ENCODE results near the gene ATRX. TPM values are rescaled to one million over a fixed set of nuclear protein-coding genes. Genes with fewer than 3 reads are reported as not detected.
"Not testable (repeated sequence)": the region's sequence is repeated elsewhere in the genome, so short reads cannot be mapped to it uniquely, and the experiment has no call there.

The ATRX gene
- 86.8 TPM for total RNA-seq
- long read RNA-seq, partial matches to known transcripts, result 75 of 119 reads
- long read RNA-seq, other reads (novel, unspliced or antisense), result 38 of 119 reads

- peak; percentile 82 for DNase-seq (ENCODE audit: low spot score)
- intact Hi-C loops (cut with DNase I), result loop anchor here (5.0 kb wide), 1 partner anchor 112 kb away; the partner anchor contains the start of genes COX7B and MAGT1
Observed at GRCh38 chrX:77785486-77786364, at the start of gene ATRX. TSS of gene ATRX (minus strand) at chrX:77786216. CDS start at chrX:77786001, 215 bp downstream.

- DNase-seq (ENCODE audit: low spot score); intact Hi-C loops (cut with DNase I): not testable (repeated sequence)
Observed at GRCh38 chrX:77831544-77831943, 45.5 kb upstream of the ATRX start.

GRCh38 chrX:77821989-77822388 is 36.0 kb upstream of the ATRX start:
- DNase-seq (ENCODE audit: low spot score); intact Hi-C loops (cut with DNase I): not testable (repeated sequence)

GRCh38 chrX:77820091-77820727 is 34.2 kb upstream of the ATRX start:
- no peak for DNase-seq (ENCODE audit: low spot score)
- intact Hi-C loops (cut with DNase I), result no loop called here

DNA sequence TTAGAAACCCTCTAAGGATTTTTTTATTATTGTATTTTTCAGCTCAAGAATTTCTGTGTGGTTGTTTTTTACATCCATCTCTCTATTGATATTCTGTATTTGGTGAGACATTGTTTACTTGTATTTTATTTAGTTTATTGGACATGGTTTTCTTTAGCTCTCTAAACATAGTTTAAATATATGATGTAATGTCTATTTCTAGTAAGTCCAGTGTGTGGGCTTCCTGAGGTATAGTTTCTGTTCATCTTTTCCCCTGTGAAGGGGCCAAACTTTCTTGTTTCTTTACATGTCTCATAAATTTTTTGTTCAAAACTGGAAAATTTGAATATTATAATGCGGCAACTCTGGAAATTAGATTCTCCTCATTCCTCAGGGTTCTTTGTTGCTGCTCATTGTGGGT is 28.2 kb upstream of the ATRX start:
- intact Hi-C loops (cut with DNase I), result no loop called here
- DNase-seq (ENCODE audit: low spot score), result no peak

DNA sequence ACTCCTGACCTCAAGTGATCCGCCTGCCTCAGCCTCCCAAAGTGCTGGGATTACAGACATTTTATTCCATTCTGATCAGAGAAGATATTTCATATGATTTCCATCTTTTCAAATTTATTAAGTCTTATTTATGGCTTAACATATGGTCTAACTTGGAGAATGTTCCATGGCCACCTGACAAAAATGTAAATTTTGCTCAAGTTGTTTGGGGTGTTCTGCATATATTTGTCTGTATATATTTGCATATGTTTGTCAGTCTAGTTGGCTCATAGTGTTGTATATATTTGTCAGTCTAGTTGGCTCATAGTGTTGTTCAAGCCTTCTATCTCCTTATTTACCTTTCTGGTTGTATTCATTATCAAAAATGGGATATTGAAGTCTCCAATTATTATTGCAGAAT is 16.2 kb upstream of the ATRX start:
- no peak for DNase-seq (ENCODE audit: low spot score)
- intact Hi-C loops (cut with DNase I), result no loop called here

GRCh38 chrX:77795124-77795523 is 9.1 kb upstream of the ATRX start:
- intact Hi-C loops (cut with DNase I), result no loop called here
- no peak for DNase-seq (ENCODE audit: low spot score)

DNA sequence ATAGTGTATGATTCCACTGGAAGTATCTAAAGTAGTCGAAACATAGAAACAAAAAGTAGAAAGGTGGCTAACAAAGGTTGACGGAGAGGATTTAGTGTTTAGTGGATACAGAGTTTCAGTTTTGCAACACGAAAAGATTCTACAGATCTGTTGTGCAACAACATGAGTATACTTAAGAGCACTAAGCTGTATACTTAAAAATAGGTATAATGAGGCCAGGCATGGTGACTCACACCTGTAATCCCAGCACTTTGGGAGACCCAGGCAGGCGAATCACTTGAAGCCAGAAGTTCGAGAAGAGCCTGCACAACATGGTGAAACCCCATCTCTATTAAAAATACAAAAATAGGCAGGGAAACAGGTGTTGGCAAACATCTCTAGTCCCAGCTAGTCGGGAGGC is 7.9 kb upstream of the ATRX start:
- DNase-seq (ENCODE audit: low spot score), result no peak
- intact Hi-C loops (cut with DNase I), result no loop called here

DNA sequence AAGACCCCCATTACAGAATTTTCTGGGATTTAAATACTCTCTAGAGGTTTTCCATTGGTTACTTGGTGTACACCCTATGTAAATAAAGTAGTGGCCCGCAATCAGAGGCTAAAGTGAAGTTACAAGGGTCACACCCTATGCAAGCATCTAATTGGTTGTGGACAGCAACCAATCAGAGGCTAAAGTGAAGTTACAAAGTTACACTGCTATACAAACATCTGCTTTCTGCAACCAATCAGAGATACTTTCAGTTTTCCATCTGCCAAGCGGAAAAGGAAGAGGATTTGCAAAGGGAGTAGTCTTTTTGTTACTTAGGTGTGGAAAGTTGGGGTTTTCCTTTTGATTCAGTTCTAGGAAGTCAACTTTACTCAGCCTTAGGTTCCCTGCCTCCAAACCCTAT is 2.0 kb upstream of the ATRX start:
- intact Hi-C loops (cut with DNase I), result loop anchor here (5.0 kb wide), 1 partner anchor 109 kb away; the partner anchor contains the start of genes COX7B and MAGT1
- DNase-seq (ENCODE audit: low spot score), result no peak

- intact Hi-C loops (cut with DNase I), result loop anchor here (5.0 kb wide), 1 partner anchor 111 kb away; the partner anchor contains the start of genes COX7B and MAGT1
- no peak for DNase-seq (ENCODE audit: low spot score)
Observed at GRCh38 chrX:77786365-77786680, 307 bp upstream of the ATRX start.

DNA sequence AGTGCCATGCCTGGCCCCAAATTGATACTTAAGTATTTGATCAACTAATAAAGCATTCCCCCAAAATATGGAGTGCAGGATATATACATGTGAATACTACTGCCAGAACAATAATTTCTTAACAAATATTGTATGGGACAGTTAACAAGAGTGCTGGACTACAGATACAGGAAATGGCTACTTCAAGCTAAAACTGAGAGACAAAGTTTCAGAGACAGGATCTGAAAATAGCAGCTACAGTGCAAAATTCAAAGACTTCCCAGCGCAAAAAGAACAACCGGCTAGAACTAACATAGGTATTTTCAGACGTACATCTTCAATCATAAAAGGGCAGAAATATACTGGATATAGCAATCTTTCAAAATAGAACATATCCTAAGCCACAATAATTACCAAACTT is 6.3 kb downstream of the ATRX start:
- intact Hi-C loops (cut with DNase I), result no loop called here
- DNase-seq (ENCODE audit: low spot score), result no peak

DNA sequence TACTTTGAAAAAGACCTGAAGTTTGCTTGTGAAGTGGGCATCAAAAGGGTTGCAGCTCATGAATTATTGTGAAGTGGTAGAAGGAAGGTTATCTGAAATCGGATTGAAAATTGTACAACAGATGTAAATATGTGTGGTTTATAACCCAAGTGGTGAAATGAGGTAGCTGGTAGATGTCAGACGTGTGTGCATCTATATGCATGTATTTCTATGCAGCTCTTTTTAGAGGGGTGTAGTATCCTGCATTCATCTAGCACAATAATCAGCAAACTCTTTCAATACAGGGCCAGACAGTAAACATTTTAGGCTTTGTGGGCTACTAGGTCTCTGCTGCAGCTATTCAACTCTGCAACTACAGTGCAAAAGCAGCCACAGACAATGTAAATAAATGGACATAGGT is 9.4 kb downstream of the ATRX start:
- DNase-seq (ENCODE audit: low spot score), result no peak
- intact Hi-C loops (cut with DNase I), result no loop called here

- intact Hi-C loops (cut with DNase I), result no loop called here
- DNase-seq (ENCODE audit: low spot score), result no peak
Observed at GRCh38 chrX:77771601-77772000, 14.4 kb downstream of the ATRX start.

DNA sequence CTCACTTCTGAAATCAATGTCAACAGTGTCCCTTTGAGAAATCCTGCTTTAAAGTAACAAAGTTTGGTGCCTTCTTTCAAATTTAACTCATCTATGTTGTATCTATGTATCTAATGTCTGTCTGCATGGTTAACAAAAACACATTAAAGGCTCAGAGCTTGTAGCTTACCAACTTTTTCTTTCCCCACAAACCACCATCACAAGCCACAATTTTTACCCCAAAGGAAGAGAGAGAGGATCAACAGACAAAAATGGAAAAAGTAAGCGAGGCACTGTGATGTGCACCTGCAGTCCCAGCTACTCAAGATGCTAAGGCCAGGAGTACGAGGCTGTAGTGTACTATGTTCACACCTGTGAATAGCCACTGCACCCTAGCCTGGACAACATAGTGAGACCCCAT is 17.2 kb downstream of the ATRX start:
- intact Hi-C loops (cut with DNase I), result no loop called here
- DNase-seq (ENCODE audit: low spot score), result no peak

DNA sequence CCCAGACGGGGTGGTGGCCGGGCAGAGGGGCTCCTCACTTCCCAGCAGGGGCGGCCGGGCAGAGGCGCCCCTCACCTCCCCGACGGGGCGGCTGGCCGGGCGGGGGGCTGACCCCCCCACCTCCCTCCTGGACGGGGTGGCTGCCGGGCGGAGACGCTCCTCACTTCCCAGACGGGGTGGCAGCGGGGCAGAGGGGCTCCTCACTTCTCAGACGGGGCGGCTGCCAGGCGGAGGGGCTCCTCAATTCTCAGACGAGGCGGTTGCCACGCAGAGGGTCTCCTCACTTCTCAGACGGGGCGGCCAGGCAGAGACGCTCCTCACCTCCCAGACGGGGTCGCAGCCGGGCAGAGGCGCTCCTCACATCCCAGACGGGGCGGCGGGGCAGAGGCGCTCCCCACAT is 19.8 kb downstream of the ATRX start:
- DNase-seq (ENCODE audit: low spot score); intact Hi-C loops (cut with DNase I): not testable (repeated sequence)

DNA sequence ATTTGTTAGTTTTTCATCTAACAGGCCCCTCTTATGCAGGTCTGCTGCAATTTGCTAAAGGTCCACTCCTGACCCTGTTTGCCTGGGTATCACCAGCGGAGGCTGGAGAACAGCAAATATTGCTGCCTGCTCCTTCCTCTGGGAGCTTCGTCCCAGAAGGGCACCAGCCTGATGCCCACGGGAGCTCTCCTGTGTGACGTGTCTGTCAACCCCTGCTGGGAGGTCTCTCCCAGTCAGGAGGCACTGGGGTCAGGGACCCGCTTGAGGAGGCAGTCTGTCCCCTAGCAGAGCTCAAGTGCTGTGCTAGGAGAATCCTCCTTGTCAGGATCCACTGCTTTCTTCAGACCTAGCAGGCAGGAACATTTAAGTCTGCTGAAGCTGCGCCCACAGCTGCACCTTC is 30.5 kb downstream of the ATRX start:
- DNase-seq (ENCODE audit: low spot score), result no peak
- intact Hi-C loops (cut with DNase I), result no loop called here

DNA sequence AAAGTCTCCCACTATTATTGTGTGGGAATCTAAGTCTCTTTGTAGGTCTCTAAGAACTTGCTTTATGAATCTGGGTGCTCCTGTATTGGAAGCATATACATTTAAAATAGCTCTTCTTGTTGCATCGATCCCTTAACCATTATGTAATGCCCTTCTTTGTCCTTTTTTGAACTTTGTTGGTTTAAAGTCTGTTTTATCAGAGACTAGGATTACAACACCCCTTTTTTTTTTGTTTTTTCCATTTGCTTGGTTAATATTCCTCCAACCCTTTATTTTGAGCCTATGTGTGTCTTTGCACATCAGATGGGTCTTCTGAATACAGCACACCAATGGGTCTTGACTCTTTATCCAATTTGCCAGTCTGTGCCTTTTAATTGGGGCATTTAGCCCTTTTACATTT is 32.1 kb downstream of the ATRX start:
- intact Hi-C loops (cut with DNase I); DNase-seq (ENCODE audit: low spot score): not testable (repeated sequence)

DNA sequence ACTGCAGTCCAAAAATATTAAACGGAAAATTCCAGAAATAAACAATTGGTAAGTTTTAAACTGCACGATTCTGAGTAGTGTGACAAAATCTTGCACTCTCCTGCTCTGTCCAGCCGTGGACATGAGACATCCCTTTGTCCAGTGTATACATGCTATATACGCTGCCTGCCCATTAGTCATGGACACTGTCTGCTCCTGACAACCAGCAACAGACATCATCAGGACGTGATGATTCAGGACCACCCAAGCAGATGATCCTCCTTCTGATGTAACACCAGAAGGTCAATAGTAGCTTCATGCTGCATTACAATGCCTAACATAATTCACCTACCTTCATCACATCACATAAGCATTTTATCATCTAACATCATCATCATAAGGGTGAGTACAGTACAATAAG is 36.3 kb downstream of the ATRX start:
- DNase-seq (ENCODE audit: low spot score), result no peak
- intact Hi-C loops (cut with DNase I), result no loop called here

DNA sequence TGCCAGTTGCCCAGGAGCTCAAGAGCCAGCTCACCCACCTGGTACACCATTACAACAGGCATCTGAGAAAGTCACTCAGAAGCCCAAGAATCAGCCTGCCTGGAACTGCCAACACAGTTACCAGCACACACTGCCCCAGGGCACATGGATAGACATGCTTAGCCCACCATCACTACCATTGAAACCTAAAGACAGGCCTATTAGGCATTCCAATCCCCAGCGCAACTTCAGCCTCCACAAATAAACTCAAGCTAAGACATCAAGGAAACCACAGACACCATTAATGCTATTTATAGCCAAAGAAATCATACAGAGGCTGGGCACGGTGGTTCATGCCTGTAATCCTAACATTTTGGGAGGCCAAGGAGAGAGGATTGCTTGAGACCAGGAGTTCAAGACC is 42.3 kb downstream of the ATRX start:
- DNase-seq (ENCODE audit: low spot score), result no peak
- intact Hi-C loops (cut with DNase I), result no loop called here

GRCh38 chrX:77742788-77743476 is 43.1 kb downstream of the ATRX start:
- DNase-seq (ENCODE audit: low spot score), result no peak

More at GRCh38 chrX:77742788-77743476, 43.1 kb downstream of the ATRX start:
- intact Hi-C loops (cut with DNase I), result no loop called here

All from cardiac septum (tissue), 1 donor.